SK-N-SH (cell line): Measurements from ENCODE around the gene PSMD1.

ENCODE experiments used
- CHD2 ChIP-seq: fragments of 150-350 bp; IDR thresholded peaks from 2 replicates; pipeline ENCODE4 v1.6.1; 2018; ENCODE audit warnings: low read length; ENCODE audit not compliant: partially characterized antibody
- MAX ChIP-seq: IDR thresholded peaks from 2 replicates; pipeline ENCODE4 v1.4.0; 2012; ENCODE audit warnings: low read depth
- MEF2A ChIP-seq: IDR thresholded peaks from 2 replicates; pipeline ENCODE4 v1.4.0; 2012; ENCODE audit warnings: low read depth, borderline replicate concordance
- NFIC ChIP-seq: IDR thresholded peaks from 2 replicates; pipeline ENCODE4 v1.4.0; 2012; ENCODE audit warnings: borderline replicate concordance
- PBX3 ChIP-seq: IDR thresholded peaks from 2 replicates; pipeline ENCODE4; 2012
- POLR2AphosphoS5 ChIP-seq: IDR thresholded peaks from 2 replicates; pipeline ENCODE4 v1.6.1; 2012; ENCODE audit warnings: low read depth, low read length
- RAD21 ChIP-seq: IDR thresholded peaks from 2 replicates; pipeline ENCODE4 v1.6.1; 2012; ENCODE audit warnings: mild to moderate bottlenecking, low read length
- TCF12 ChIP-seq: IDR thresholded peaks from 2 replicates; pipeline ENCODE4 v1.4.0; 2012
- TF ChIP-seq, protein P1 (sequence below): fragments of 200-600 bp; sonication (generic); IDR thresholded peaks from 2 replicates; pipeline ENCODE4 v1.6.1; 2017; ENCODE audit warnings: antibody characterized with exemption, mild to moderate bottlenecking, moderate library complexity
- TF ChIP-seq, protein P2 (sequence below): IDR thresholded peaks from 2 replicates; pipeline ENCODE4 v1.6.1; 2012; ENCODE audit warnings: mild to moderate bottlenecking, low read depth, low read length, moderate library complexity
- TF ChIP-seq, protein P3 (sequence below): IDR thresholded peaks from 2 replicates; pipeline ENCODE4 v1.4.0; 2012; ENCODE audit warnings: low read depth, borderline replicate concordance

- no peak for TF ChIP-seq MAX
- no peak for TF ChIP-seq PBX3
- TF ChIP-seq, protein P1, sequence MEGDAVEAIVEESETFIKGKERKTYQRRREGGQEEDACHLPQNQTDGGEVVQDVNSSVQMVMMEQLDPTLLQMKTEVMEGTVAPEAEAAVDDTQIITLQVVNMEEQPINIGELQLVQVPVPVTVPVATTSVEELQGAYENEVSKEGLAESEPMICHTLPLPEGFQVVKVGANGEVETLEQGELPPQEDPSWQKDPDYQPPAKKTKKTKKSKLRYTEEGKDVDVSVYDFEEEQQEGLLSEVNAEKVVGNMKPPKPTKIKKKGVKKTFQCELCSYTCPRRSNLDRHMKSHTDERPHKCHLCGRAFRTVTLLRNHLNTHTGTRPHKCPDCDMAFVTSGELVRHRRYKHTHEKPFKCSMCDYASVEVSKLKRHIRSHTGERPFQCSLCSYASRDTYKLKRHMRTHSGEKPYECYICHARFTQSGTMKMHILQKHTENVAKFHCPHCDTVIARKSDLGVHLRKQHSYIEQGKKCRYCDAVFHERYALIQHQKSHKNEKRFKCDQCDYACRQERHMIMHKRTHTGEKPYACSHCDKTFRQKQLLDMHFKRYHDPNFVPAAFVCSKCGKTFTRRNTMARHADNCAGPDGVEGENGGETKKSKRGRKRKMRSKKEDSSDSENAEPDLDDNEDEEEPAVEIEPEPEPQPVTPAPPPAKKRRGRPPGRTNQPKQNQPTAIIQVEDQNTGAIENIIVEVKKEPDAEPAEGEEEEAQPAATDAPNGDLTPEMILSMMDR: no peak
- TF ChIP-seq NFIC: no peak
- no peak for TF ChIP-seq TCF12
- no peak for TF ChIP-seq RAD21
- no peak for TF ChIP-seq CHD2
- TF ChIP-seq POLR2AphosphoS5: no peak
- TF ChIP-seq, protein P2, sequence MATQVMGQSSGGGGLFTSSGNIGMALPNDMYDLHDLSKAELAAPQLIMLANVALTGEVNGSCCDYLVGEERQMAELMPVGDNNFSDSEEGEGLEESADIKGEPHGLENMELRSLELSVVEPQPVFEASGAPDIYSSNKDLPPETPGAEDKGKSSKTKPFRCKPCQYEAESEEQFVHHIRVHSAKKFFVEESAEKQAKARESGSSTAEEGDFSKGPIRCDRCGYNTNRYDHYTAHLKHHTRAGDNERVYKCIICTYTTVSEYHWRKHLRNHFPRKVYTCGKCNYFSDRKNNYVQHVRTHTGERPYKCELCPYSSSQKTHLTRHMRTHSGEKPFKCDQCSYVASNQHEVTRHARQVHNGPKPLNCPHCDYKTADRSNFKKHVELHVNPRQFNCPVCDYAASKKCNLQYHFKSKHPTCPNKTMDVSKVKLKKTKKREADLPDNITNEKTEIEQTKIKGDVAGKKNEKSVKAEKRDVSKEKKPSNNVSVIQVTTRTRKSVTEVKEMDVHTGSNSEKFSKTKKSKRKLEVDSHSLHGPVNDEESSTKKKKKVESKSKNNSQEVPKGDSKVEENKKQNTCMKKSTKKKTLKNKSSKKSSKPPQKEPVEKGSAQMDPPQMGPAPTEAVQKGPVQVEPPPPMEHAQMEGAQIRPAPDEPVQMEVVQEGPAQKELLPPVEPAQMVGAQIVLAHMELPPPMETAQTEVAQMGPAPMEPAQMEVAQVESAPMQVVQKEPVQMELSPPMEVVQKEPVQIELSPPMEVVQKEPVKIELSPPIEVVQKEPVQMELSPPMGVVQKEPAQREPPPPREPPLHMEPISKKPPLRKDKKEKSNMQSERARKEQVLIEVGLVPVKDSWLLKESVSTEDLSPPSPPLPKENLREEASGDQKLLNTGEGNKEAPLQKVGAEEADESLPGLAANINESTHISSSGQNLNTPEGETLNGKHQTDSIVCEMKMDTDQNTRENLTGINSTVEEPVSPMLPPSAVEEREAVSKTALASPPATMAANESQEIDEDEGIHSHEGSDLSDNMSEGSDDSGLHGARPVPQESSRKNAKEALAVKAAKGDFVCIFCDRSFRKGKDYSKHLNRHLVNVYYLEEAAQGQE: no peak
- TF ChIP-seq, protein P3, sequence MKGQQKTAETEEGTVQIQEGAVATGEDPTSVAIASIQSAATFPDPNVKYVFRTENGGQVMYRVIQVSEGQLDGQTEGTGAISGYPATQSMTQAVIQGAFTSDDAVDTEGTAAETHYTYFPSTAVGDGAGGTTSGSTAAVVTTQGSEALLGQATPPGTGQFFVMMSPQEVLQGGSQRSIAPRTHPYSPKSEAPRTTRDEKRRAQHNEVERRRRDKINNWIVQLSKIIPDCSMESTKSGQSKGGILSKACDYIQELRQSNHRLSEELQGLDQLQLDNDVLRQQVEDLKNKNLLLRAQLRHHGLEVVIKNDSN: no peak
- TF ChIP-seq MEF2A: no peak
These were observed 129.7 kb downstream of the PSMD1 start for GRCh38 chr2:231186325-231186724.
